Embryonic facial prominence (tissue), 1 donor: Measurements from ENCODE around the gene IRX4.
"Not testable (repeated sequence)": the region's sequence is repeated elsewhere in the genome, so short reads cannot be mapped to it uniquely, and the experiment has no call there.

Source experiments
- DNase-seq: peaks from one replicate; pipeline ENCODE4 v3.0.0-alpha.2; 2016; ENCODE audit errors: extremely low spot score

IRX4 gene

DNA sequence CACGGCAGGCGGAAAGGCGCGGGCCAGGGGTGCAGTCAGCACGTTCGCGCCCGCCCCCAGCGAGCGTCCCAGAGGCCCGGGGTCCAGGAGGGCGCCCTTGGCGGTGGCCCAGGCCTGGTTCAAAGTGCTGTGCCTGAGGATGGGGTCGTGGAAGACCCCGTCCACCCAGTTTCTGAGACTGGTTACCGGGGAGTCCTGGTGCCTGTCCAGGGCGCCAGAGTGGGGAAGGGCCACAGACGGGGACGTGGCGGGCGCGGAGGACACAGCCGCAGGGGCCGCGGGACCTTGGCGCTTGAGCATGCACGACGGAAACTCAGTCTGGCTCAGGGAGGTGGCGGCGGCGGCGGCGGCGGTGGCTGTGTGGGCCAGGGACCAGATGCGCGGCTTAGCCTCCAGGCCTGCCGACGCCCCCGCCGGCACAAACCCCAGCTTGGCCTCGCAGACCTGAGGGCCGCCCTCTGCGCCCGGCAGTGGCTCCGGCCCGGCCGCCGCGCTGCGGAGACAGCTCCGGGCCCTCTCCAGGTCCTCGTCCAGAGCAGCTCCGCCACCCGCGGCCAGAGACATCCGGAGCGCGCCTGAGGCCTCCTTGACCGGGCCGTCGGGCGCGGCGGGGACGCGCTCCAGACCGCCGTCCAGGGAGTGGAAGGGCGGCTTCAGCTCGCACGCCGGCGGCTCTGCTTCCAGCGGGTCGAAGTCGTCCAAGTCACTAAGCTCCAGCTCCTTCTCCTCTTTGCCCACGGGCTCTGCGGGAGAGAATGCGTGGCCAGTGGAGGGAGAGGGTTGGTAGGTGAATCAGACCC, 4.5 kb downstream of the IRX4 start:
- DNase-seq: no peak

DNA sequence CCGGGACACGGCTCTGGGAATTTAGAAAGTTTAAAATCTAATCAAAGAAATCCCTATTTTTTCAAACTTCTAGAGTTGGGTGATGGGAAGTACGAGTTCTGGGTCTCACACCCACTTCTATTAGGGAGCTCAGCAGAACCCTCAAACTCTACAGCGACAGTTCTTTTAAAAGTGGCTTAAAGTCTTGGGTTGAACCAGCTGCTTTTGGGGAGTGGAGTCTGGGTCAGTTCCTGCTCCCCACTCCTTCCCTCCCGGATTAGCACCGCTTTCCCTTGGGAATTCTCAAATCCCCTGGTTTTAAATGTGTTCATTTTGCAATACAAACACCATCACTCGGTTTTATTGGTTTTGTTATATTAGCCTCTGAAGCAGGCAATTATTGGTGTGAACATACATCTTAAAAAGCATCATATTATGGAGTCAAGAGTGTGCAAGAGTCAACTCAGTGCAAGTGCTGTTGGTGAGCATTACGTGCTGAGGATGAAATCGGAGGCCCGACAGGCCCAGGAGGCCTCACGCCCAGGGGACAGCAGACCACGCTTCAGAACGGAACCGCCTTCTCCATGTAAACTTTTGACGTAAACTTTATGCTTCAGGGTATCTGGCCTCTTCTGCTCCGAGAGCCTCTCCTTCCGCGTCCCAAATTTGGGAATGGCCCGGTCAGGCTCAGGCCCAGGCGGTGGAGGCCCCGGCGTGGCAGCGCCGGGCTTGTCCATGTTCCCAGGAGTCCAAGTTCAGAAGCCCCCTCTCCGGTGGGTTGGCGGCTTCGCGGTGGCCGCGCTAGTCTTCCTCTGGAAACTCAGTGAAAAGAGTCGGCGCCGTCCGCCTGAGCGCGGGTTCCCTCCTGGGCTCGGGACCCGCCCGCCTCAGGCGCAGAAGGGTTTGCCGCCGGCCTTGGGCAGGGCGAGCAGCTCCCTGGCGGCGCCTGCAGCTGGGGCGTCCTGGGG, 5.3 kb downstream of the IRX4 start:
- DNase-seq: no peak

DNA sequence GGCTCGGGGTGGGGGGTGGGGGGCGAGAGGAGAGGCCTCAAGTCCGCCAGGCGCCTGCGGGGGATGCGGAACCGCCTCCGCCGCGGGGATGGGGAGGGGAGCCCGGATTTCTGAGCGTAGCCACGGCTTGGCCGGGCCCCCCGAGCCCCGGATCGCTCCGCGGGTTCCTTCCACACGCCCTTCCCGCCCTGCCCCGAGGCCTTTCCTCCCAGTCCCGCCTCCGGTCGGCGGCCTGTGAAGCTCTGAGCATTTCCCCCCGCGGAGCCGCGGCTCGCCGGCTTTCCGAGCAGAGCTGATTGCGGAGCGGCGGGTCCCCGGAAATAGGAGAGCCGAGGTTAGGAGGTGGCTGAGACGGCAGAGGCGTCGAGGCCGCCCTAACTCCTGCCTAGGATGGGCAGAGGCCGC, 6.1 kb downstream of the IRX4 start:
- DNase-seq: no peak

DNA sequence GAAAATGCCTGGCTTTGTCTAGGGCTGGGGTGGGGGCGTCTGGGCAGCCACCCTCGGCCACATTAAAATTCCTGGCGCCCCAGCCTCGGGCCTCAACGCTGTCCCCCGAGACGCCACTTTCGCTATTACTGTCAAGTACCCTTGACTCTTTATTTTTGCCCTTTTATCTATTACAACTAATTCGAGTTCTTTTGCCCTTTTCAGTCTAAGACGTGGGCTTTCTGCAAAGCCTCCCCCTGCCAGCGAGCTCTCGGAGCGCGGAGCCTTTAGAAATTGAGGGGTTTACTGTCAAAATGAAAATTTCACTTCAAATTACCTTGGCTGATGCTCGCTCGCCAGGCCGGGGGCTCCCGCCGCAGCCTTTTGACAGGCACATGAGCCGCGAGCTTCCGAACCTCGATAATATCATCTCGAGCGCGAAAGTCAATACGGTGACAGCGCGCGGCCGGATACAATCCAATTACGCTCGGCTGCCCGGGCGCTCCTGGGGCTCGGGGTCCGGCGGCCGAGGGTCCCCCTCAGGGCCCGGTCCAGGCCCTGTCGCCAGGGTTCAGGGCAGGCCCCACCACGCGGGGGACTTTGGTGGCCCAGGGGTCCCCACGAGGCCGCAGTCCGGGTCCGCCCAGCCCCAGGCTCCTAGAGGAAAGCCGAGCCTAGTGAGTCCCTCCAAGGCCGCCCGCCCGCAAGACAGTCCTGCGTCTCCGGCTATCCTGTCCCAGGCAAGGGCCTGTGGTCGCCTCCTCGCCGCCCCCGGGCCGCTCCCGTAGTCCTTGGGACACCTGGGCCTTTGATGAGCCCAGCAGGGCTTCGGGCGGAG, 6.7 kb downstream of the IRX4 start:
- no peak for DNase-seq

DNA sequence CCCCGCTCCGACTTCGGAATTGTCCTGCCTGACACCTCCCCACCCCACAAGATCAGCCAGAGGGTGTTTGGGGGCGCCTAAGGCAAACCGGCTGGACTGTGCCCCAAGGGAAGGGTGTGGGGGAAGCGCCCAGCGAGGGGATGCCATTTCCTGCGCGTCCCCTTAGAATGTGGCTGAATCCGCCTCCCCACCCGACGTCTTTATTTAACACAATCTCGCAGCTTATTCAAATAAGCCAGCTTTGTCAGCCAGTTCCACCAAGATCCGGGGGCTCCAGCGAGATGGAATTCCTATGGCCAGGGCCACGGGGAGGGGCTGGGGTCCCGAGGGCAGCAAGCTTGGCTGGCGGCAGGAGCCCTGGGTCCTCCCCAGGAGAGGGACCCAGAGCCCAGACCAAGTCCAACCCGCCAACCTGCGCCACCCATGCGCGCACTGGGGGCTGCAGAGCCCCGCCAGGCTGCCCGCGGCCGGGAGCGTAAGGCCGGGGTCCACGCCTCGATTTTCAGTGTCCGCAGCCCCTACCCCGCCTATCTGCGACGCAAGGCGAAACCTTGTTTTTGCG, 7.4 kb downstream of the IRX4 start:
- no peak for DNase-seq

DNA sequence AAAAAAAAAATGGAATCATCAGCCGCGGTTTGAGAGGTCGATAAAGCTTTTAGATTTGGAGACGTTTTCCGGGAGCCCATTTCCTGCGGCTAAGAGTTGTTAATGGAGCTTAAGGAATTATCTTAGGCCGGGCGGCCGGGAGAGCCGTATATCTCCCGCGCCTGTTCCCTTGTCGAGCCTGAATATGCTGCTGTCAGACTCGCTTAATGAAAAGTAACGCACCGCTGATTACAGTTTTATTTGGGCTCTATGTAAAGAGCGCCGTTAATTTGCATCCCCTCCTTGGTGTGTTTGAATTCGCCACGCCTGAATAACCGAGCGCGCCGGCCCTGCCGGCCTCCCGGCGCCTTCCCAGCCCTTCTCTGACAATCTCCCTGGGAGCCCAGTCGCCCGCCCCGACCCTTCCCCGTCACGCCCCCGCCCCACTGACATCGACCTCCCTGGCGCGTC, 7.9 kb downstream of the IRX4 start:
- no peak for DNase-seq

DNA sequence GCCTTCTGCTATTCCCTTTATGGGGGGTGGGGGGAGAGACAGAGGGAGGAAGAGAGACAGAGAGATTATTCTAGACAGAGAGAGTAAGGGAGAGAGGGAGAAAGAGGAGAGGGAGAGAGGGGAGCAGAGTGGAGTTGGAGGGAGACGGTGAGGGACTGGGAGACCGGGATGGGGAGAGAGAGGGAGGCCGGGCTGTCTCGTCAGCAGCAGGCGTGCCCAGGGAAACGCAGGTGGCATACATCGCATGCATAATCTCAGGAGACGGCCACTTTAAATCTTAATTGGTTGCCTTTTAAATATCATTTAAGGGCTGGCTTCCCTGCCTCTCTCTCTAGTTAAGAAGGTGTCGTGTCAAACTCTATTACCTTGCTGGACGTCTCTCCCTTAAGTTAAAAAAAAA, 8.4 kb downstream of the IRX4 start:
- DNase-seq: no peak

DNA sequence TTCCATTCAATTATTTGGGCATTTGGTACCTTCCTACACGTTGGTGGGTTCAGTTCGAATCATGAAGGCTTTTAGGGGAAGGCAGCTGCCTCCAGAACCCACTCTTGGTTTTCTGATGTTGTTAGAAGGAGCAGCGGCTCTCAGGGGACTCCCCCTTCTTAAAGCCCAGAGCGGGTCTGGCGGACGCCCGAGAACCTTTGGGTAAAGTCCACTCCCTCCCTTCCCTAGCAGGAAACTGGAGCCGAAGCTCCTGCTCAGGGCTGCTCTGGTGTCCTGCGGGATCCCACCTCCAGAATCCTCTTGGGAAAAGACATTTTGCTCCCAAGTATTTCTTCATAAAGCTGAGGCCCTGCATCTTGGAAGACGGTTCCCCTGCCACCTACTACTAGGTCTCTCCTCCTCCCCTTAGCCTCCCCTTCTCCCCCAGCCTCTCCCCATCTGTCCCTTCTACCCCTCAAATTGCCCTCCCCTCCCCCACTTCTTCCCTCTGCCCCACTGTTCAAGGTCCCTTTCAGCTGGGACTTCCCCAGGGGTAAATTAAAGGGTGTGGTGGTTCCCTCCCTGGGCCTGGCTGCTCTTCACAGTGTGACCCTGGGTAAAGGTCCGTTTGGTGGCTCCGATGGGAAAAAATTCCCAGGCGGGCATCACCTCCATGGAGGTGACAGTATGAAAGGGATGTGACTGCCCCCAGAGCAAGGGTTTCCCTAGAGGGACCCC, 9.3 kb downstream of the IRX4 start:
- DNase-seq: no peak

DNA sequence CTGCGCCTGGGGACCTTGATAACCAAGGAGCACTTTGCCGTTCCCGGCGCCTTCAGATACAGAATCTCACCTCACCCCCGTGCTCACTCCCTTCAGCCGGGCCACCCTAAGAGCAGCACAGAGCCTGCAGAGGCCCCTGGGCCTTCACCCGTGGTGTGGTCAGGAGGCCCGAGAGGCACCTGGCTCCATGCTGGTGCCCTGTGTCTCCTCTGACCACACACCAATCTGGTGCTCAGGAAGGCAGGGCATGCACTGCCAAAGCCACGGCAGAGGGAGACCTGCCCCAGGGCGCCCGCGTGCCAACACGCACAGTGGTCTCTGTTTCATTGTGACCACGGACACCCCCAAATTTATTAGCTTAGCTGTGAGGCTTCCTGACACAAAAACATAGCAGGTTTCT, 11.3 kb downstream of the IRX4 start:
- no peak for DNase-seq

DNA sequence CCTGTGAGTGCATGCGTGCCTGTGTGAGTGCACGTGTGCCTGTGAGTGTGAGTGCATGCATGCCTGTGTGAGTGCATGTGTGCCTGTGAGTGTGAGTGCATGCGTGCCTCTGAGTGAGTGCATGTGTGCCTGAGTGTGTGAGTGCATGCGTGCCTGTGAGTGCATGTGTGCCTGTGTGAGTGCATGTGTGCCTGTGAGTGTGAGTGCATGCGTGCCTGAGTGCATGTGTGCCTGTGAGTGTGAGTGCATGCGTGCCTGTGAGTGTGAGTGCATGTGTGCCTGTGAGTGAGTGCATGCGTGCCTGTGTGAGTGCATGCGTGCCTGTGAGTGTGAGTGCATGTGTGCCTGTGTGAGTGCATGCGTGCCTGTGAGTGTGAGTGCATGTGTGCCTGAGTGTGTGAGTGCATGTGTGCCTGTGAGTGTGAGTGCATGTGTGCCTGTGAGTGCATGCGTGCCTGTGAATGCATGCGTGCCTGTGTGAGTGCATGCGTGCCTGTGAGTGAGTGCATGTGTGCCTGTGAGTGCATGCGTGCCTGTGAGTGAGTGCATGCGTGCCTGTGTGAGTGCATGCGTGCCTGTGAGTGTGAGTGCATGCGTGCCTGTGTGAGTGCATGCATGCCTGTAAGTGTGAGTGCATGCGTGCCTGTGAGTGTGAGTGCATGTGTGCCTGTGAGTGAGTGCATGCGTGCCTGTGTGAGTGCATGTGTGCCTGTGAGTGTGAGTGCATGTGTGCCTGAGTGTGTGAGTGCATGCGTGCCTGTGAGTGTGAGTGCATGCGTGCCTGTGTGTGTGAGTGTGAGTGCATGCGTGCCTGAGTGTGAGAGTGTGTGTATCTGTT, 12.1 kb downstream of the IRX4 start:
- DNase-seq: not testable (repeated sequence)

DNA sequence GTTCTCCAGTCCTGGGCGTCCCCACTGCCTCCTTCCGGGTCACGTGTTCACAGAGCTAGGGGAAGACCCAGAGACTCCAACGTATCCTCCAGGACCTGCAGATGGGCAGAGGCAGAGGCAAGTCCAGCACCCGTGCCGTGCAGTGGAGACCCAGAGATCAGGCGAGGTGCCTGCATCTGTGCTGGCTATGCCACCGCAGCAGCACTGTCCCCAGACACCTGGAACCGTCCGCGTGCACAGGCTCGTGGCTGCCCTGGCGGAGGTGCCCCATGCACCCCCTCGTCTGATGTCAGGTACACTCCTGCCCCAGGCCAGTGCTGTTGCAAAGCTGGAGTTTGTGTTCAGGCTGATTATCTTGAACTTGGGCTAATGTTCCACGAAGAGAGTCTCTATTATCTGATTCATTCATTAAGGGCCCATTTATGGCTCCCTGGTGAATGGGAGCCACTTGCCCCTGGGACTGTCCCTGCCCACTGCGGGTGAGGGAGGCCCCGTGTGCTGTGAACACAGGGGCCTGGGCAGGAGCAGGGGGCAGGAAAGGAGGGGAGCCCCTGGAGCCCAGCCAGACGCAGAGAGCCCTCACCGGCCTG, 13.7 kb downstream of the IRX4 start:
- DNase-seq: no peak

DNA sequence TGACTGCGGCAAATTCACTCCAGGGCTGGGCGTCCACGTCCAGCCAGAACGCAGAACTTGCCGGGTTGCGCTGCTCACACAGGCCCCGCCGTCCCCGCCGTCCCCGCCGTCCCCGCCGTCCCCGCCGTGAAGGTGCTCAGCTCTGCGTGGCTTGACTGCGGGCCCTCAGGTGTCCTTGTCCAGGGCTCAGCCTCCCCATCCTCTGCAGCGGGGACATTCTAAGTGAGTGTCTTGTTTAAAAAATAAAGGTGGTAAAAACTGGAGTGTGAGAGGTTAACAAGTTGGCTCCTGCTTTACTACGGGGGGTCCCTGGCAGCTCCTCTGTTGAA, 14.9 kb downstream of the IRX4 start:
- no peak for DNase-seq

DNA sequence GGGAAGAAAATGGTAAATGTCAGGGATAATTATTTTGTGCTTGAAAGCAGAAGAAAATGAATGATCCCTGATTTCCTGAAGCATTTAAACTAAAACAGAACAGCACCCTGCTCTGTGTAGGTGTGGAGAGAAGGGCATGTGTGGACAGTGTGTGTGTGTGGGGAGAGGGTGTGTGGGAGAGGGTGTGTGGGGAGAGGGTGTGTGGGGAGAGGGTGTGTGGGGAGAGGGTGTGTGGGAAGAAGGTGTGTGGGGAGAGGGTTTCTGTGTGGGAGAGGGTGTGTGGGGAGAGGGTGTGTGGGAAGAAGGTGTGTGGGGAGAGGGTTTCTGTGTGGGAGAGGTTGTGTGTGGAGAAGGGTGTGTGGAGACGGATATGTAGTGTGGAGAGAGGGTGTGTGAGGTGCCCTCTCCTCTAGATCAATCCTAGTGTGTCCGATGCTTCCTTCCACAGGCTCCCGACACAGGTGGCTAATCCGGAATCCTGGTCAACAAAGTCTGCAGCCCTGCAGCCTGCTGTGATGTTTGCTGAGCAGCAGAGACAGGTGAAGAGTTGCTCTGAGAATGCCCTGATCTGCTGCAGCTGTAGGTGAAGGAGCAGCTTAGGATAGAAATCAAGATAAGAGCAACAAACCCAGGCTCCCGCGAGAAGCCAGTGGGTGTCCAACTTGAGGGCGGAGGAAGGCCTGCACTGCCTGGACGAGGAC, 15.5 kb downstream of the IRX4 start:
- no peak for DNase-seq

DNA sequence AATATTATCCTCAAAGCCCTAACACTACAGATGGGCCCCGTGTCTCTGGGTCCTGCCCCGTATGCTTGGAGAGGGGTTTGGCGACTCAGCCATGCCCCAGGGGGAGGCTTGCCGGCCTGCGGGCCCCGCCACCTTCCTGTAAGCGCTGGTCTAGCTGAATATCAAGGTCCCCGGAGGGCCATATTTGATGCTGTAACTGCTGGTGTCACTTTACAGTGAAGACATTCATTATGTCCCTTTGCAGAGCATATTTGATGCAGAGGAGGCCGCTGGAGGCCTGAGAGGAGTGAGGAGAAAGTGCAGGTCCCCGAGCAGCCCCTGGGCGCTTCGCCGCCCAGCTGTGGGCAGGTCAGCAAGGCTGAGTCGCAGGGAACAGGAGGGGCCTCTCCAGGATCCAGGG, 16.8 kb downstream of the IRX4 start:
- no peak for DNase-seq

DNA sequence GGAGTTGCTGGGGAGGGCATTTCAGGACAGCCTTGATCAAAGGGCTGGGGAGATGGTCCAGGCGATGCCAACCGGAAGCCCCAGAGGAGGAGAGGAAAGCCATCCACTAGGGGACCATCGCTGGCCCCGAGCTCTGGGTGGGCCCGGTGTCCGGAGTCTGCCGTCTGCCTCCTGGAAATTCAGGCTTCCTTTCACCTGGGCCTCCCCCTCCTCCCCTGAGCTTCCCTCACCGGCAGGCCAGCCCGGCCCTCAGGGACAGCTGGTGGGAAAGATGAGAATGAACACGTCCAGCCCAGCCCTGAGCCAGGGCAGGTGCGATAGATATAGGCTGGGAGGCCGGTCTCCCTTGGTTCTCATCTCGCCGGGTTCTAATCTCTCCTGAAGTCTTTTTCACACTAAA, 17.2 kb downstream of the IRX4 start:
- DNase-seq: no peak

DNA sequence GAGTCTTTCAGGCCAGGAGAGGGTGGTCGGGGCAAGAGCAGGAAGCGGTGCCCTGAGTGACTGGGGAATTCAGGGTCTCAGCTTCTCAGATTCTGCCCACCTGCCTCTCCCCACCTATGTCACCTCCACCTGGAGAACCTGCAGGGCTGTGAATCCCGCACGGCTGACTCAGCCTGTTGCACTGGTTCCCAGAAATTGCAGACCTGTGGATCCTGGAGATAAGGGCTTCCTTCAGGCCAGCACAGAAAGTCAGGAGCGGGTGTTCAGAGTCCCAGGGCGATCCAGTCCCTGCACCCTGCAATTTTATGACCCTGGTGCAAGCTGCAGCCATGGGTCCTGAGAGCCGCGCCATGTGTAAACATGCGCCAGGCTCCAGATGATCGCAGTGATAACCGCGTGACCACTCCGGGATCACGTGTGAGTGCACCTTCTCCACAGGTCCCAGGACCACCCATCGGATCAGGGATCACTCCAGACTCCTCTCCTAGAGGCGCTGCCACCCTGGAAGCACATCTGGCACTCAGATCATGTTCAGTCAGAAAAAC, 17.8 kb downstream of the IRX4 start:
- no peak for DNase-seq

DNA sequence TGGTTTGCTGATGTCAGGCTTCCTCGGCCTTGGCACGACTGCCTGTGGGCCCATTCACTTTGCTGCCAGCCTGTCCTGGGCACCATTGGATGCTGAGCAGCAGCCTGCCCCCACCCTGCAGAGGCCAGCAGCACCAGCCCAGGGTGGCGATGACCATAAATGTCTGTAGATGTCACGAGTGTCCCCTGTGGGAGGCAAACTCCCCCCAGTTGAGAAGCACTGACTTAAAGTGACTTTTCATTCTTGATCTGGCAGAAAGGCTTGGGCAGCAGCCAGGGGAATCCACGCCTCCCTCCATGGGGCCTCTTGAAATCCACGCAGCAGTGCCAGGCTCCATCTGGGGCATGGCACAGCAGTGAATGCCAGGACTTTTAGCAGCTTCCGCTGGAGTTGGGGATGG, 21.8 kb downstream of the IRX4 start:
- DNase-seq: no peak

DNA sequence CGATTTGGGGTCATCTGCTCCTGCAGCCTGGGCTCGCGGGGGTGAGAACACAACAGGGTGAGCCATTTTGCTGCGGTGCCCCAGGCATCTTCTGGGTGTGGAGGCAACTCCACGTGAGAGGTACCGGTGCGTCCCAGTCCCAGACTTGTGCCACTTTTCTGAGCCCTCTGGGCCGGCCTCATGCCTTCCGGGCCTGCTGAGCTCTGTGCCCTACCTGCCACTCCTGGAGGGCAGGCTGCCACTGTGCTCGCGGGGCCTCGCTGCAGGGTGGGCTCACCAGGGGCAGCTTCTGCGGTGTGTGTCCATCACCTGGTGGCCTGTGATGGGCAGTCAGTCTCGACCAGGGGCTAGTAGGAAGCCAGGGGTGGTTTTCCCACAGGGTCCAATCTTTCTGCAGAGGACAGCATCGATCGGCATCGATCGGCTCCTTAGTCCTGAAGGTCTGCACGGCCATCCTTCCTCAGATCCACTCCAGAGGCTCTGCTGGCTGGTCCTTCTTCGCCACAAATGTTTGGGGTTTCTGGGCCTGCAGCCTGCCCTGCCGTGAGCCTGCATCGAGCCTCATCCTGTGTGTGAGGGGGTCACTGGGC, 22.6 kb downstream of the IRX4 start:
- DNase-seq: no peak

DNA sequence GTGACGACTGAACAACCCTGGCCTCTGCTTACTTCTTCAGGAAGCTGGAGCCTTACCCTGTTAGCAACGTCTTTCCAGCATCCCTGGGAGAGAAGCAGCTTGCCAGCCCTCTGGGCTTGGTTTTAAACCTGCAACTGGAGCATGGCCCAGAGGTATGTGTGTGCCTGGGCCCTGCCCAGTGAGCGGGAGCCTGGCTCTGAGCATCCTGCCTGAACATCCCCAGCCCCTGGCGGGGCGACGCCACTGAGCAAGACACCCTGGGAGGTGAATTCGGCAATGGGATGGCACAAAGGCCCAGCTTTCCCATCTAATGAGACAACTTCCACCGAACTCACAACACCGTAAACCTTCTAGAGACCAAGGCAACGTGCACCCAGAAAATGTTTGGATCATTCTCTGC, 23.6 kb downstream of the IRX4 start:
- DNase-seq: no peak
